ENCODE measurements around the gene BYSL.

DNA sequence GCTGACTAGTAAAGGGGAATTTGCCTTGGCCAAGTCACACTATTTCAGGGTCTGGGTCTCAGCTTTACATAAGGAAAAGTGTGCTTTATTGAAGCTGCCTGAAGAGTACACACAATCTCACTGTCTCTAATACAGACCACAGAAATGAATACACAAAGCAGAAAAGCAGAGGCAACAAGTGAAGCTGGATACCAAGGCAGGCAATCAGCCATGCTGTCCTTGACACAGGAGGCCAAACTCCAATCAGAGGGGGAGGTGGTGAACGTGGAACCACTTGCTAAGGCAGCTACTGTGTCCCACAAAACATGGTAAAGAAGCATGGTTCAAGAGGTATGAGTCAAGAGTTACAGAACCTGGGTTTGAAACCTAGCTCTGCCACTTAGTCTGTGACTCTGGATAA is 42.1 kb downstream of the BYSL start:
- no peak for TF ChIP-seq POLR2A (IDR thresholded peaks at IDR 0.05)
- TF ChIP-seq, protein P1, sequence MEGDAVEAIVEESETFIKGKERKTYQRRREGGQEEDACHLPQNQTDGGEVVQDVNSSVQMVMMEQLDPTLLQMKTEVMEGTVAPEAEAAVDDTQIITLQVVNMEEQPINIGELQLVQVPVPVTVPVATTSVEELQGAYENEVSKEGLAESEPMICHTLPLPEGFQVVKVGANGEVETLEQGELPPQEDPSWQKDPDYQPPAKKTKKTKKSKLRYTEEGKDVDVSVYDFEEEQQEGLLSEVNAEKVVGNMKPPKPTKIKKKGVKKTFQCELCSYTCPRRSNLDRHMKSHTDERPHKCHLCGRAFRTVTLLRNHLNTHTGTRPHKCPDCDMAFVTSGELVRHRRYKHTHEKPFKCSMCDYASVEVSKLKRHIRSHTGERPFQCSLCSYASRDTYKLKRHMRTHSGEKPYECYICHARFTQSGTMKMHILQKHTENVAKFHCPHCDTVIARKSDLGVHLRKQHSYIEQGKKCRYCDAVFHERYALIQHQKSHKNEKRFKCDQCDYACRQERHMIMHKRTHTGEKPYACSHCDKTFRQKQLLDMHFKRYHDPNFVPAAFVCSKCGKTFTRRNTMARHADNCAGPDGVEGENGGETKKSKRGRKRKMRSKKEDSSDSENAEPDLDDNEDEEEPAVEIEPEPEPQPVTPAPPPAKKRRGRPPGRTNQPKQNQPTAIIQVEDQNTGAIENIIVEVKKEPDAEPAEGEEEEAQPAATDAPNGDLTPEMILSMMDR (IDR thresholded peaks at IDR 0.05): no peak
